Measurements from ENCODE around the gene ID4.

ID4 gene

DNA sequence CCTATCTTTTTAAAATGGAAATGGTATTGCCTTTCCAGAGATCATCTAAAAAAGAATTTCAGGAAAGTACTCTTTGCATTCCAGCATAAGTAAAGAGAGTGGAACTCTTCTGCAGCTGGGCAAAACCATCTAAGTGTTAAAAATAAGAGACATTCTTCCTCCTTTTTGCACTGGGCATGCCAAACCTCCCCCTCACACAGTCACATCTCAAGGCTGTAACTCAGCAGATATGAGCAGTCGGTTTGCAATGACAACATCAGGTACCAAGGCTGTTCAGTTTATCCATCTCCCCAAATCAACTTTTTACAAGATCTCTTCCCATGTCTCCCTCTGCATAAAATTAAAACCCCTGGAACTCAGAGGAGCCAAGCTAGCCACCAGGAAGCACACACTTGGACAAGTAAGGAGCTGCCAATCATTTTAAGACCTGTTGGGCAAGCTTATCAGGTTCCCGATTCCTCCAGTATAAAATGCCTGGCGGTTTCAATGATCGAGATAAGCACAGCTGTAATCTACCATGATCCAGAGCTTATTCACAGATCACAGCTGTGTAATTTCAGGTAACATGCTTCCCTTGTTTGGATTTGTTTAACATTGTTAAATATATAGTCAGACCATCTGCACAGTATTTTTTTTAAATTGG is 23.2 kb downstream of the ID4 start:
- no peak overlapping the region for H3K9ac ChIP-seq (ENCODE audit: insufficient read length, low read depth)

DNA sequence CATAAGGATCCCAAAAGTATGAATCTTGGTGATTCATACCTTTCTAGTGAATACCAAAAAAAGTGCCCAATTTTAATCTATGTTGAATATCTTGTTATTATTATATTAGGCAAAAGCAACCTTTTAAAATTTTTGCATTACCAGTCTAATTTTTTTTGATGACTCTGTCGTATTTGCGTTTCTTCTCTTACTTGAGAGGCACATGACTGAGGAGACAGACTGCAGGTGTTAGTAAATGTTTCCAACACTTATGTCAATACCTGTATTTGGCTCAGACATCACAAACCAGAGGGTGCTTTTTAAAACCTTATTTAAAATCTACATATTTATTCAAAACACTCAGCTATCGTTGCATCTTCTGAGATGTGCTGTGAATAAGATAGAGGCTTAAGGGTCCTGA is 27.1 kb downstream of the ID4 start:
- Histone ChIP-seq H3K9ac (ENCODE audit: insufficient read length, low read depth) (no peak overlapping the region), H3K4me1 (ENCODE audit: insufficient read depth, insufficient read length) (no peaks in the 10 kb centered on the region), H3K36me3 (ENCODE audit: insufficient read depth, insufficient read length, low read length) (no peaks in the 10 kb centered on the region), H3K9me3 (ENCODE audit: insufficient read depth, low read length) (no peaks in the 10 kb centered on the region), H3K4me3 (ENCODE audit: insufficient read length, low read depth) (no peak overlapping the region), H3K27me3 (ENCODE audit: insufficient read depth, insufficient read length) (no peaks in the 10 kb centered on the region)
- no peak for TF ChIP-seq YY1 (IDR thresholded peaks at IDR 0.05; ENCODE audit: insufficient read depth, insufficient read length)
- no peak for TF ChIP-seq ZNF274 (IDR thresholded peaks at IDR 0.05; ENCODE audit: low read depth, low read length)
- no peak for TF ChIP-seq SUZ12 (IDR thresholded peaks at IDR 0.05; ENCODE audit: extremely low read depth, insufficient read depth, insufficient read length)
- DNase-seq (ENCODE audit: low read depth, low spot score) = no peak

More for the DNA sequence above, 23.2 kb downstream of the ID4 start:
- H3K9me3 ChIP-seq (ENCODE audit: insufficient read depth, low read length) = no peaks in the 10 kb centered on the region
- no peak for DNase-seq (ENCODE audit: low read depth, low spot score)
- no peaks in the 10 kb centered on the region for H3K4me1 ChIP-seq (ENCODE audit: insufficient read depth, insufficient read length)
- TF ChIP-seq SUZ12 (IDR thresholded peaks at IDR 0.05; ENCODE audit: extremely low read depth, insufficient read depth, insufficient read length) (no peak), ZNF274 (IDR thresholded peaks at IDR 0.05; ENCODE audit: low read depth, low read length) (no peak), YY1 (IDR thresholded peaks at IDR 0.05; ENCODE audit: insufficient read depth, insufficient read length) (no peak)
- H3K4me3 ChIP-seq (ENCODE audit: insufficient read length, low read depth) = no peak overlapping the region
- H3K27me3 ChIP-seq (ENCODE audit: insufficient read depth, insufficient read length) = no peaks in the 10 kb centered on the region
- no peaks in the 10 kb centered on the region for H3K36me3 ChIP-seq (ENCODE audit: insufficient read depth, insufficient read length, low read length)

GRCh38 chr6:19865178-19865577 is 28.0 kb downstream of the ID4 start:
- Histone ChIP-seq H3K4me1 (ENCODE audit: insufficient read depth, insufficient read length) (no peaks in the 10 kb centered on the region), H3K9me3 (ENCODE audit: insufficient read depth, low read length) (no peaks in the 10 kb centered on the region), H3K9ac (ENCODE audit: insufficient read length, low read depth) (no peak overlapping the region), H3K36me3 (ENCODE audit: insufficient read depth, insufficient read length, low read length) (no peaks in the 10 kb centered on the region), H3K4me3 (ENCODE audit: insufficient read length, low read depth) (no peak overlapping the region), H3K27me3 (ENCODE audit: insufficient read depth, insufficient read length) (no peaks in the 10 kb centered on the region)
- TF ChIP-seq YY1 (IDR thresholded peaks at IDR 0.05; ENCODE audit: insufficient read depth, insufficient read length) (no peak), ZNF274 (IDR thresholded peaks at IDR 0.05; ENCODE audit: low read depth, low read length) (no peak), SUZ12 (IDR thresholded peaks at IDR 0.05; ENCODE audit: extremely low read depth, insufficient read depth, insufficient read length) (no peak)
- DNase-seq (ENCODE audit: low read depth, low spot score) = no peak

- Histone ChIP-seq H3K9me3 (ENCODE audit: insufficient read depth, low read length) (no peaks in the 10 kb centered on the region), H3K27me3 (ENCODE audit: insufficient read depth, insufficient read length) (no peaks in the 10 kb centered on the region), H3K9ac (ENCODE audit: insufficient read length, low read depth) (no peak overlapping the region), H3K36me3 (ENCODE audit: insufficient read depth, insufficient read length, low read length) (no peaks in the 10 kb centered on the region), H3K4me1 (ENCODE audit: insufficient read depth, insufficient read length) (no peaks in the 10 kb centered on the region), H3K4me3 (ENCODE audit: insufficient read length, low read depth) (no peak overlapping the region)
- DNase-seq (ENCODE audit: low read depth, low spot score) = no peak
- TF ChIP-seq ZNF274 (IDR thresholded peaks at IDR 0.05; ENCODE audit: low read depth, low read length) = no peak
- TF ChIP-seq YY1 (IDR thresholded peaks at IDR 0.05; ENCODE audit: insufficient read depth, insufficient read length) = no peak
- no peak for TF ChIP-seq SUZ12 (IDR thresholded peaks at IDR 0.05; ENCODE audit: extremely low read depth, insufficient read depth, insufficient read length)
Observed at GRCh38 chr6:19866173-19866984, 29.2 kb downstream of the ID4 start.

GRCh38 chr6:19866985-19867627 is 29.9 kb downstream of the ID4 start:
- TF ChIP-seq ZNF274 (IDR thresholded peaks at IDR 0.05; ENCODE audit: low read depth, low read length) = no peak
- Histone ChIP-seq H3K9me3 (ENCODE audit: insufficient read depth, low read length) (no peaks in the 10 kb centered on the region), H3K36me3 (ENCODE audit: insufficient read depth, insufficient read length, low read length) (no peaks in the 10 kb centered on the region), H3K9ac (ENCODE audit: insufficient read length, low read depth) (no peak overlapping the region), H3K4me3 (ENCODE audit: insufficient read length, low read depth) (no peak overlapping the region), H3K4me1 (ENCODE audit: insufficient read depth, insufficient read length) (no peaks in the 10 kb centered on the region), H3K27me3 (ENCODE audit: insufficient read depth, insufficient read length) (no peaks in the 10 kb centered on the region)
- DNase-seq (ENCODE audit: low read depth, low spot score) = no peak

DNA sequence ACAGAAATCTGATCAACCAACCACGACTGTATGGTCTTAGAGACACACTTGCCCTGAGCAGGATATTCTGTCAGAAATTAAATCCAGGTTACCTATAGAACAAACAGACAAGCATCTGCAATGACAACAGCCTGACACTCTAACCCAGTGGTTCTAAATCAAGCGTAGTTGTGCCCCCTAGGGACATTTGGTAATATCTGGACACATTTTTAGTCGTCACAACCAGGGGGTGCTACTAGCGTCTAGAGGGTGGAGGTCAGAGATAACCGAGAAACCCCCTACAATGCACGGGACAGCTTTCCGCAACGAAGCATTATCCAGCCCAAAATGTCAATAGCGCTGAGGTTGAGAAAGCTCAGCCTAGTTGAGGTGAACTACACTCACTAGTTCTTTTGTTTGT is 32.3 kb downstream of the ID4 start:
- H3K9me3 ChIP-seq (ENCODE audit: insufficient read depth, low read length) = no peaks in the 10 kb centered on the region
- no peak overlapping the region for H3K4me3 ChIP-seq (ENCODE audit: insufficient read length, low read depth)
- no peak for DNase-seq (ENCODE audit: low read depth, low spot score)
- no peaks in the 10 kb centered on the region for H3K27me3 ChIP-seq (ENCODE audit: insufficient read depth, insufficient read length)
- TF ChIP-seq ZNF274 (IDR thresholded peaks at IDR 0.05; ENCODE audit: low read depth, low read length) (no peak), SUZ12 (IDR thresholded peaks at IDR 0.05; ENCODE audit: extremely low read depth, insufficient read depth, insufficient read length) (no peak), YY1 (IDR thresholded peaks at IDR 0.05; ENCODE audit: insufficient read depth, insufficient read length) (no peak)
- no peak overlapping the region for H3K9ac ChIP-seq (ENCODE audit: insufficient read length, low read depth)
- H3K4me1 ChIP-seq (ENCODE audit: insufficient read depth, insufficient read length) = no peaks in the 10 kb centered on the region
- H3K36me3 ChIP-seq (ENCODE audit: insufficient read depth, insufficient read length, low read length) = no peaks in the 10 kb centered on the region

GRCh38 chr6:19870322-19870721 is 33.2 kb downstream of the ID4 start:
- Histone ChIP-seq H3K4me3 (ENCODE audit: insufficient read length, low read depth) (no peak overlapping the region), H3K9me3 (ENCODE audit: insufficient read depth, low read length) (no peaks in the 10 kb centered on the region), H3K27me3 (ENCODE audit: insufficient read depth, insufficient read length) (no peaks in the 10 kb centered on the region), H3K36me3 (ENCODE audit: insufficient read depth, insufficient read length, low read length) (no peaks in the 10 kb centered on the region), H3K9ac (ENCODE audit: insufficient read length, low read depth) (no peak overlapping the region), H3K4me1 (ENCODE audit: insufficient read depth, insufficient read length) (no peaks in the 10 kb centered on the region)
- TF ChIP-seq ZNF274 (IDR thresholded peaks at IDR 0.05; ENCODE audit: low read depth, low read length) (no peak), SUZ12 (IDR thresholded peaks at IDR 0.05; ENCODE audit: extremely low read depth, insufficient read depth, insufficient read length) (no peak), YY1 (IDR thresholded peaks at IDR 0.05; ENCODE audit: insufficient read depth, insufficient read length) (no peak)
- DNase-seq (ENCODE audit: low read depth, low spot score) = no peak

Data from NT2/D1 (cell line).